Left ventricle myocardium inferior (tissue), 1 donor: ENCODE results near the gene KCNQ1. TPM values are rescaled to one million over a fixed set of nuclear protein-coding genes. Genes with fewer than 3 reads are reported as not detected.
A peak's percentile ranks its signal among the peaks of the same experiment; 100 is the strongest.

ENCODE experiments used
- DNase-seq: peaks from one replicate; pipeline ENCODE4 v3.0.0-alpha.2; 2020
- H3K27ac ChIP-seq: fragments of 200-600 bp; replicated peaks from 2 replicates; pipeline ENCODE4 v1.8.0; 2021
- H3K27me3 ChIP-seq: fragments of 200-600 bp; 2 replicates; pipeline ENCODE4 v1.8.0; 2021; ENCODE audit warnings: low read depth
- H3K36me3 ChIP-seq: fragments of 200-600 bp; 2 replicates; pipeline ENCODE4 v1.8.0; 2021
- H3K4me1 ChIP-seq: fragments of 200-600 bp; 2 replicates; pipeline ENCODE4 v1.8.0; 2021
- H3K4me3 ChIP-seq: fragments of 200-600 bp; 2 replicates; pipeline ENCODE4 v1.8.0; 2021; ENCODE audit warnings: mild to moderate bottlenecking, moderate library complexity
- H3K9me3 ChIP-seq: fragments of 200-600 bp; replicated peaks from 2 replicates; pipeline ENCODE4 v1.8.0; 2021
- intact Hi-C: fragments of 100-400 bp; cut with micrococcal nuclease; formaldehyde crosslinking; loops from one replicate; pipeline ENCODE4 v1.11.0; 2022
- total RNA-seq: library from RNA; stranded (reverse); fragmentation: NEBNext Ultra II Directional; extraction: Animal tissue kit (Norgen Biotek cat#: 25700); gene quantifications from one replicate; pipeline ENCODE4 v1.2.1, GENCODE V29; 2021
- TF ChIP-seq, protein P1 (sequence below): fragments of 200-600 bp; IDR thresholded peaks from 2 replicates; pipeline ENCODE4 v1.8.0; 2021; ENCODE audit warnings: antibody characterized with exemption, mild to moderate bottlenecking, borderline replicate concordance
- donor health status: DM: no; HTN: yes; CAD: no; lungs with severe emphysema.

KCNQ1 gene
- total RNA-seq, 1 donor from 2014 or later = 41.8 TPM

DNA sequence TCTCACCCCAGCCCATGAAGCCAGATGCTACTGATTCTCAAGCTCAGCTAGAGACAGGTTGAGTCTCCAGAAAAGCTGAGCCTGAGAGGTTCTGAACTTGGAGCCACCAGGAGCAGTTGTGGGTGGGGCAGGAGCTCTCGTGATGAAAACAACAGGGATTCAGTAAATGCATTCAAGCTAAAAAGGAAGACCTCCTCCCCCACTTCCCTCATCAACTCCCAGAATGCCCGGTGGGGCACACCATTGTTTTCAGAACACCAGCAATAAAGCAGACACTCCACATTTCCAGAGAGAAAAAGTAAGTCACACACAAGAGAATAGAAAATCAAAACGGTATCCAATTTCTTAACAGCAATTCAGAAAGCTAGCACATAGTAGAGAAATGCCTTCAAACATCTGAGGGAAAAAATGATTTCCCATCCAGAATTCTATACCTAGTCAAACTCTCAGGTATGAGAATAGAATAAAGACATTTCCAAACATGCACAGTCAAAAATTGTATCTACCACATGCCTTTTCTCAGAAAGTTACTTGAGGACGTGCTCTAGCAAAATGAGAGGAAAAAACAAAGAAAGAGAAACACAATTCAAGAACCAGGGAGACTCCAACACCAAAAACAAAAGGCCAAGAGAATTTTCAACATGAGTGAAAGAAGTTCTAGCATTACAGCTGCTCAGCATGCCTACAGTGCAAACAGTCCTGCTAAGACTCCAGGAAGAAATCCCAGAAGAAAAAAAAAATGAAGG is 383.9 kb downstream of the KCNQ1 start:
- TF ChIP-seq, protein P1, sequence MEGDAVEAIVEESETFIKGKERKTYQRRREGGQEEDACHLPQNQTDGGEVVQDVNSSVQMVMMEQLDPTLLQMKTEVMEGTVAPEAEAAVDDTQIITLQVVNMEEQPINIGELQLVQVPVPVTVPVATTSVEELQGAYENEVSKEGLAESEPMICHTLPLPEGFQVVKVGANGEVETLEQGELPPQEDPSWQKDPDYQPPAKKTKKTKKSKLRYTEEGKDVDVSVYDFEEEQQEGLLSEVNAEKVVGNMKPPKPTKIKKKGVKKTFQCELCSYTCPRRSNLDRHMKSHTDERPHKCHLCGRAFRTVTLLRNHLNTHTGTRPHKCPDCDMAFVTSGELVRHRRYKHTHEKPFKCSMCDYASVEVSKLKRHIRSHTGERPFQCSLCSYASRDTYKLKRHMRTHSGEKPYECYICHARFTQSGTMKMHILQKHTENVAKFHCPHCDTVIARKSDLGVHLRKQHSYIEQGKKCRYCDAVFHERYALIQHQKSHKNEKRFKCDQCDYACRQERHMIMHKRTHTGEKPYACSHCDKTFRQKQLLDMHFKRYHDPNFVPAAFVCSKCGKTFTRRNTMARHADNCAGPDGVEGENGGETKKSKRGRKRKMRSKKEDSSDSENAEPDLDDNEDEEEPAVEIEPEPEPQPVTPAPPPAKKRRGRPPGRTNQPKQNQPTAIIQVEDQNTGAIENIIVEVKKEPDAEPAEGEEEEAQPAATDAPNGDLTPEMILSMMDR = no peak
- intact Hi-C loops = no loop called here
- no peak overlapping the region for H3K4me3 ChIP-seq
- peaks cover 80% of the 10 kb centered on the region for H3K4me1 ChIP-seq
- peak overlapping the region; percentile 94 for H3K27ac ChIP-seq
- no peaks in the 10 kb centered on the region for H3K27me3 ChIP-seq
- H3K36me3 ChIP-seq = no peaks in the 10 kb centered on the region
- H3K9me3 ChIP-seq = peaks cover 12% of the 10 kb centered on the region
- peak; percentile 18 for DNase-seq

DNA sequence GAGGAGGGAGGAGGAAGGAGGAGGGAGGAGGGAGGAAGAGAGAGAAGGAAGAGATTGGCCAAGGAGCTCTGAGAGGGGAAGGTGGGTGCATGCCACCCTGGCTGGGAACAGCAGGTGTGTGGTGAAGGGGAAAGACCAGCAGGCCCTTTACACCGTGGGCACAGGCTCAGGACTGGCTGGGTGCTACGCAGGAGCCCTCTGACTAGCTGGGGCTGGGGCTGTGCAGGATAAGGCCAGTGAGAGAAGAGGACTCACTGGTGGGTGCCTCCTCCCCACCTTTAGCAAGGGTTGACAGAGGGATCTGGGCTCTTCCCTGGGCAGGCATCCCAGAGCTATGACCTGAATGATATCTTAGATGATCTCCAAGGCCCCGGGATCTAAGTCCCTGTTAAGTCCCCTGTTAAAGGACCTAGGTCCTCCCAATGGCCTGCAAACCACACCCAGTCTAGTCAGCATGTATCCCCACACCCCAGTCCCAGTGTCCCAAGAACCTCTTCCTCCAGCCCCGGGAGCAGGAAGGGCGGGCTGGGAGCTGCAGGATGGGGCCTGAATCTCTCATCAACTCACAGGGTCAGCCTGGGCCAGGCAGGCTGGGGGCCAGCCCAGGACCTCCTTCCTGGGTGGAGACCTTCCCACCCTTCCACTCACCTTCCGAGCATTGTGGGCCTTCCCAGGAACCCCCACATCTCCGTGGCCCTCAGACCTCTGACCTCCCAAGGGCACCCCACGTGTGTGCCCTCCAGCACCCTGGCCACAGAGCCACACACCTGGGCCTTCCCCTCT is 385.4 kb downstream of the KCNQ1 start:
- DNase-seq = peak; percentile 55
- H3K9me3 ChIP-seq = peaks cover 12% of the 10 kb centered on the region
- no peaks in the 10 kb centered on the region for H3K27me3 ChIP-seq
- H3K4me1 ChIP-seq = peaks cover 71% of the 10 kb centered on the region
- H3K4me3 ChIP-seq = no peak overlapping the region
- TF ChIP-seq, protein P1 = no peak
- H3K27ac ChIP-seq = peak overlapping the region; percentile 94
- intact Hi-C loops = no loop called here
- no peaks in the 10 kb centered on the region for H3K36me3 ChIP-seq

DNA sequence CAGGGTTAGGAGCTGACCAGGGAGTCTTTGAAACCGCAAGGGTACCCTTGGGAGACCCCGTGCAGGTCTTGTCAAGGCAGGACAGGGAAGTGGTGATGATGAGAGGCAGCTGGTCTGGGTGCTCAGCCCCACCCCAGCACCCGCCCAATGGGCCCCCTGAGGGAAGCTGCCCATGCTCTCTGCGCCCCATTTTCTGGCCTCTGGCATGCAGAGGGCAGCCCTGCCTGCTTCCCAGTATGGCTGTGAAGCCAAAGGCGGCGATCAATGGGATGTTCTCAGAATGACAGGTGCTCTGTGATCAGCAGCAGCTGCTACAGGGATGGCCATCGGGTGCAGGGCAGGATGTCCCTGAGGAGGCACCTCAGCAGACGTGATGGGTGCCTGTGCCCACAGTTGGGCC is 386.1 kb downstream of the KCNQ1 start:
- Histone ChIP-seq H3K27me3 (no peaks in the 10 kb centered on the region), H3K36me3 (no peaks in the 10 kb centered on the region), H3K27ac (peak overlapping the region; percentile 94), H3K4me1 (peaks cover 65% of the 10 kb centered on the region), H3K9me3 (peaks cover 12% of the 10 kb centered on the region), H3K4me3 (no peak overlapping the region)
- intact Hi-C loops = no loop called here
- TF ChIP-seq, protein P1 = no peak
- DNase-seq = peak; percentile 13

DNA sequence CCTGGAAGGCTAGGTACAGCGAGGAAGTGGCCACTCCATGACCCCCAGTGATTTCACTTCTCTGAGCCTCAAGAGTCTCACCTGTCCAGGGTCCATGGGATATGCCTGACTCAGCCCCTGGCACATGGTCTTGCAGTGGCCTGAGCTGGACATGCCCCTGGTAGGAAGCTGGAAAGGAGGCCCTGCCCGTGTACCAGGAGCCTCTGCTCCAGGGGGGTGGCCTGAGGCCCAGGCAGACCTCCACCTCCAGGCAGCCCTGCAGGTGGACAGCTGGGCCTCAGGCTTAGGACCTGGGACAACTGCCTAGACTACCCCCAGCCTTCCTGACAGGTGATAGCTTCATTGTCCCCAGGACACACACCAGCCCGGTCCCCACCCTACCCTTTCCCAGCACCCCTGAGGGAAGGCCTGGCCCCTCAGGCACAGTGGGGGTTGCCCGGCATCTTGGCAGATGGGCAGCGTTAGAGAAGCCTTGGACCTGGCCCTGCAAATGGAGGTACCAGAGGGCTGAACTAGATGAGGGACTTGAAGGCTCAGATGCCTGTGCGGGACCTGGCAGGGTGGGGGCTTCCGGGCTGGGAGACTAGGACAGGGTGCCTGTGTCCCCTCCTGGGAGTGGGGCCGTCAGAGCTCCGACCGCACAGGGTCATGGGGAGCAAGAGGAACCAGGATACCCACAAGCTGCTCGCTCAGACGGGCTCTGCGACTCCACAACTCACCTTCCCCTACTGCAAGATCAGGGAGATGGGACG is 387.1 kb downstream of the KCNQ1 start:
- DNase-seq = peak; percentile 10
- intact Hi-C loops = no loop called here

DNA sequence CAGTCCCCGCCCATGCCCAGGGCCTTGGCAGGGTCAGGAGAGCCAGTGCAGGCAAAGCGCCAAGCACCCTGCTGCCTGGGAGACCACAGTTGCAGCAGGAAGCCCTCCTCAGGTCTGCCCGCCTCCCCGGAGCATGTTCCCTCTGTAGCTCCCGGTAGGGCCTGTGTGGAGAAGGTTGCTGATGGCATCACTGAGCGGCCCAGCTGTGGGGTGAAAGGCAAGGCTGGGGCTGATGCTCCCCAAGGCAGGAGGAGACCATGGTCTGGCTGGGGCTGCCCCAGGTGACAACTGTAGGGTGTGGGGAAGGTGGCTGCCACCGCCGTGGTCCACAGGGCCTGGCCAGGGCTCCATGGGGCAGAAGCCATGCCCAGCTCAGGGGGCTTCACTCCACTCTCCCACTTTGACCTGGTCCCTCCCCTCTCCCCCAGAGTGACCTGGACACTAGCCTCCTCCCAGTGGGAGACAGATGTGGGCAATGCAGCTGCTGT is 387.8 kb downstream of the KCNQ1 start:
- no peaks in the 10 kb centered on the region for H3K36me3 ChIP-seq
- peaks cover 64% of the 10 kb centered on the region for H3K4me1 ChIP-seq
- DNase-seq = peak; percentile 10
- H3K4me3 ChIP-seq = no peak overlapping the region
- H3K9me3 ChIP-seq = peaks cover 12% of the 10 kb centered on the region
- intact Hi-C loops = no loop called here
- no peaks in the 10 kb centered on the region for H3K27me3 ChIP-seq
- no peak overlapping the region for H3K27ac ChIP-seq
- TF ChIP-seq, protein P1 = no peak

More for the DNA sequence above, 387.1 kb downstream of the KCNQ1 start:
- Histone ChIP-seq H3K27ac (peak overlapping the region; percentile 16), H3K36me3 (no peaks in the 10 kb centered on the region), H3K27me3 (no peaks in the 10 kb centered on the region), H3K4me1 (peaks cover 64% of the 10 kb centered on the region), H3K9me3 (peaks cover 12% of the 10 kb centered on the region), H3K4me3 (no peak overlapping the region)
- TF ChIP-seq, protein P1 = no peak
